OCI-LY1 (cell line): ENCODE data around the gene PFKL.

Experiments
- H2AFZ ChIP-seq: fragments of 200-600 bp; sonication (generic), shearing (Covaris generic); 2 replicates; pipeline ENCODE4 v1.6.0; 2014; ENCODE audit warnings: antibody characterized with exemption, mild to moderate bottlenecking, low read length
- H3F3A ChIP-seq: fragments of 200-600 bp; sonication (generic), shearing (Covaris generic); 2 replicates; pipeline ENCODE4 v1.6.0; 2014; ENCODE audit warnings: mild to moderate bottlenecking, antibody characterized with exemption, low read length, moderate library complexity; ENCODE audit not compliant: insufficient read depth
- H3K27ac ChIP-seq: fragments of 200-600 bp; sonication (generic); 2 replicates; pipeline ENCODE4 v1.5.1; 2014; ENCODE audit warnings: low read length, mixed run types, mild to moderate bottlenecking, low read depth; ENCODE audit not compliant: poor library complexity, severe bottlenecking
- H3K27me3 ChIP-seq: fragments of 200-600 bp; sonication (generic); 2 replicates; pipeline ENCODE4 v1.6.0; 2014; ENCODE audit warnings: antibody characterized with exemption, mild to moderate bottlenecking, low read length, moderate library complexity; ENCODE audit not compliant: insufficient read depth
- H3K36me3 ChIP-seq: fragments of 200-600 bp; sonication (generic); 2 replicates; pipeline ENCODE4 v1.6.1; 2014; ENCODE audit warnings: mild to moderate bottlenecking, antibody characterized with exemption, low read length, moderate library complexity, mixed read lengths; ENCODE audit not compliant: insufficient read depth
- H3K4me1 ChIP-seq: fragments of 200-600 bp; sonication (generic); 2 replicates; pipeline ENCODE4 v1.5.1; 2014; ENCODE audit warnings: mild to moderate bottlenecking, low read length, moderate library complexity; ENCODE audit not compliant: insufficient read depth, severe bottlenecking
- H3K4me2 ChIP-seq: fragments of 200-600 bp; sonication (generic), shearing (Covaris generic); 2 replicates; pipeline ENCODE4 v1.6.1; 2014; ENCODE audit warnings: low read length
- H3K4me3 ChIP-seq: fragments of 200-600 bp; sonication (generic); 2 replicates; pipeline ENCODE4 v1.5.1; 2014; ENCODE audit warnings: low read length, low read depth, mild to moderate bottlenecking, mixed read lengths; ENCODE audit not compliant: poor library complexity, severe bottlenecking
- H3K79me2 ChIP-seq: fragments of 200-600 bp; shearing (Covaris generic); 2 replicates; pipeline ENCODE4 v1.6.1; 2016; ENCODE audit warnings: mixed run types, low read length, mixed read lengths; ENCODE audit not compliant: insufficient read depth
- H3K9ac ChIP-seq: fragments of 200-600 bp; sonication (generic), shearing (Covaris generic); 2 replicates; pipeline ENCODE4 v1.6.1; 2014; ENCODE audit warnings: mild to moderate bottlenecking, low read length, mixed read lengths
- H3K9me2 ChIP-seq: fragments of 200-600 bp; sonication (generic), shearing (Covaris generic); 2 replicates; pipeline ENCODE4 v1.6.1; 2014; ENCODE audit warnings: low read depth, mild to moderate bottlenecking, low read length, mixed read lengths
- H3K9me3 ChIP-seq: fragments of 200-600 bp; shearing (Covaris generic); 2 replicates; pipeline ENCODE4 v1.6.1; 2014; ENCODE audit warnings: low read length, mixed read lengths
- H4K20me1 ChIP-seq: fragments of 200-600 bp; sonication (generic), shearing (Covaris generic); 2 replicates; pipeline ENCODE4 v1.6.0; 2016; ENCODE audit warnings: mild to moderate bottlenecking, low read length; ENCODE audit not compliant: insufficient read depth
- EZH2 ChIP-seq: fragments of 200-600 bp; sonication (generic), shearing (Covaris generic); IDR thresholded peaks from 2 replicates; pipeline ENCODE4 v1.8.0; 2017; ENCODE audit warnings: borderline replicate concordance, mixed run types, mild to moderate bottlenecking, antibody characterized with exemption, low read length, moderate library complexity, mixed read lengths
- TF ChIP-seq, protein P1 (sequence below): fragments of 200-600 bp; sonication (generic), shearing (Covaris generic); IDR thresholded peaks from 2 replicates; pipeline ENCODE4 v1.5.1; 2017; ENCODE audit warnings: mild to moderate bottlenecking, antibody characterized with exemption, low read length, moderate library complexity, mixed read lengths

PFKL gene

DNA sequence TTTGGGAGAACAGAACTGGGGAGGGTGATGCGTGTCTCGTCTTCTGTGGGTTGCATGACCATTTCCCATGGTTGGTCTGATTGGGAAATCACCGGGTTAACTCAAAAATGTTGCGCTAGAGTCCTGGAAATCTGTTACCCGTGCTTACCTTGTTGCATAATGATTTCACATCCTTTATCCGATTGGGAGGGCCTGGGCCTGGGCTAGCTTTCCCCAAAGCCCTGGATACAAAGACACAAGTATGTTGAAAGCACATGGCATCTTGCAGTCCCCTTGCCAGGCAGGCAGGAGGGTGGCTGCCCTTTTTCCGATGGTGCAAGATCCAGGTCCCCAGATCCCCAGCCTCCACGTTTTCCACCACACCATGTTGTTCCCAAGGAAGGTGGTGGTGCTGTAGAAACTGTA, 54.1 kb downstream of the PFKL start:
- no peaks in the 10 kb centered on the region for H3K79me2 ChIP-seq
- H3K4me2 ChIP-seq = no peak overlapping the region
- TF ChIP-seq EZH2 = no peak
- TF ChIP-seq, protein P1, sequence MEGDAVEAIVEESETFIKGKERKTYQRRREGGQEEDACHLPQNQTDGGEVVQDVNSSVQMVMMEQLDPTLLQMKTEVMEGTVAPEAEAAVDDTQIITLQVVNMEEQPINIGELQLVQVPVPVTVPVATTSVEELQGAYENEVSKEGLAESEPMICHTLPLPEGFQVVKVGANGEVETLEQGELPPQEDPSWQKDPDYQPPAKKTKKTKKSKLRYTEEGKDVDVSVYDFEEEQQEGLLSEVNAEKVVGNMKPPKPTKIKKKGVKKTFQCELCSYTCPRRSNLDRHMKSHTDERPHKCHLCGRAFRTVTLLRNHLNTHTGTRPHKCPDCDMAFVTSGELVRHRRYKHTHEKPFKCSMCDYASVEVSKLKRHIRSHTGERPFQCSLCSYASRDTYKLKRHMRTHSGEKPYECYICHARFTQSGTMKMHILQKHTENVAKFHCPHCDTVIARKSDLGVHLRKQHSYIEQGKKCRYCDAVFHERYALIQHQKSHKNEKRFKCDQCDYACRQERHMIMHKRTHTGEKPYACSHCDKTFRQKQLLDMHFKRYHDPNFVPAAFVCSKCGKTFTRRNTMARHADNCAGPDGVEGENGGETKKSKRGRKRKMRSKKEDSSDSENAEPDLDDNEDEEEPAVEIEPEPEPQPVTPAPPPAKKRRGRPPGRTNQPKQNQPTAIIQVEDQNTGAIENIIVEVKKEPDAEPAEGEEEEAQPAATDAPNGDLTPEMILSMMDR = no peak
- no peak overlapping the region for H3K27ac ChIP-seq
- H3F3A ChIP-seq = no peaks in the 10 kb centered on the region
- no peaks in the 10 kb centered on the region for H3K4me1 ChIP-seq
- H3K4me3 ChIP-seq = no peak overlapping the region
- no peaks in the 10 kb centered on the region for H3K36me3 ChIP-seq
- no peaks in the 10 kb centered on the region for H3K9me2 ChIP-seq
- H3K9me3 ChIP-seq = no peaks in the 10 kb centered on the region
- no peak overlapping the region for H3K9ac ChIP-seq
- H4K20me1 ChIP-seq = no peaks in the 10 kb centered on the region
- no peaks in the 10 kb centered on the region for H3K27me3 ChIP-seq
- no peak overlapping the region for H2AFZ ChIP-seq

DNA sequence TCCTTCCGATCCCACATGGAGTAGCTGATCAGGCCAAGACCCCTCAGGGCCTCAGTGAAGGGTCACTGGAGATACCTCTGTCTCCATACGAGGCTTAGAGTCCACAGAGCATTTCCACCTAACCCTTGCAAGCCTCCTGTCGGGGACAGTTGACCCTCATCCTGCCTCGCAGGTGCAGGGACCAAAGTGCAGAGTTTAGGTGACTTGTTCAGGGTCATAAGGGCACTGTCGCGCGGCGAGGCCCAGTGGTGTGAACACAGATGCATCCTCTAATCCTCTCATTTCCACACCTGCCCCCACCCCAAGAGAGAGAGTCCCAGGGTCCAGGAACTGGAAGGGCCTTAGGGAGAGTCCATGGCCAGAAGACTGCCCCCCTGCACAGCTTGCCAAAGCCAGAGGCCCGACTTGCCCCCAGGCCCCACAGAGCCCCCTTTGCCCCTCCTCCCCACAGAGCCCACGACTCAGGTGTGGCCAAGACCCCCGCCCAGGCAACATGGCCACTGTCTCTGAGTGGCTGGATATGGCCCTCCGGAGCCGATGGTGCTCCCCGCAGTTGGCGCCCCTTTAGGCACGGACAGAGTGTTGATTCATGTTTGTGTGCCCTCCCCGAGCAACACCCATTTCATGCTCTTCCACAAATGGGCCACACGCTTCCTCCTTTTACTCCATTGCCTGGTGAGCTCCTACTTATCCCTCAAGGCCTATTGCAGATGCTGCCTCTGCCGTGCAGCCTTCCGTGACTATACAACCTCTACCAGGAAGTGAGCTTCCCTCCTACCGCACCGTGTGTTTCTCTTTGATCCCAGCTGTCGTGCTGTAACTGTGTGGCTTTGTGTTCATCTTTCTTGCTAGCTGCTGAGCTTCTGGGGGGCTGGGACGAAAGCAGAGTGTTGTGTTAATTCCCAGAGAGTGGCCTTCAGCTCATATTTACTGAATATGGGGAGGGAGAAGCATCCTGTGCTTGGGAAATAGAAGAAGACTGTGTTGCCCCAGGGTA, 55.2 kb downstream of the PFKL start:
- Histone ChIP-seq H2AFZ (no peak overlapping the region), H3K9me2 (no peaks in the 10 kb centered on the region), H3K4me1 (no peaks in the 10 kb centered on the region), H3K27ac (no peak overlapping the region), H3K4me3 (no peak overlapping the region), H3K36me3 (no peaks in the 10 kb centered on the region), H4K20me1 (no peaks in the 10 kb centered on the region), H3K4me2 (no peak overlapping the region), H3F3A (no peaks in the 10 kb centered on the region), H3K27me3 (no peaks in the 10 kb centered on the region), H3K9ac (no peak overlapping the region), H3K9me3 (no peaks in the 10 kb centered on the region), H3K79me2 (no peaks in the 10 kb centered on the region)
- TF ChIP-seq EZH2 = no peak
- TF ChIP-seq, protein P1 = no peak

DNA sequence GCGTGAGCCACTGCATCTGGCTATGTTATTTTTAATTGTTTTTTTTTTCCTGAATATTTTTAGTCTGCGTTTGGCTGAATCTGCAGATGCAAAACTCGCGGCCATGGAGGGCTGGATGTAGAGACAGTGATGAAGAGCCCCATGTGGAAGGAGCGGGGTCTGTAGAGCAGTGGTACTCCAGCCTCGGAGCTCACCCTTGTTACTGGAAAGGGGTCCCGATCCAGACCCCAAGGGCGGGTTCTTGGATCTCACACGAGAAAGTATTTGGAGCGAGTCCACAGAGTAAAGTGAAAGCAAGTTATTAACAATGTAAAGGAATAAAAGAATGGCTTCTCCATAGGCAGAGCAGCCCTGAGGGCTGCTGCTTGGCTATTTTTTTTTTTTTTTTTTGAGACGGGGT, 56.3 kb downstream of the PFKL start:
- Histone ChIP-seq H2AFZ (no peak overlapping the region), H3K9me2 (no peaks in the 10 kb centered on the region), H3K4me1 (no peaks in the 10 kb centered on the region), H3F3A (no peaks in the 10 kb centered on the region), H3K4me3 (no peak overlapping the region), H4K20me1 (no peaks in the 10 kb centered on the region), H3K27me3 (no peaks in the 10 kb centered on the region), H3K36me3 (no peaks in the 10 kb centered on the region), H3K79me2 (no peaks in the 10 kb centered on the region), H3K9ac (no peak overlapping the region), H3K9me3 (no peaks in the 10 kb centered on the region), H3K27ac (no peak overlapping the region), H3K4me2 (no peak overlapping the region)
- TF ChIP-seq, protein P1 = no peak
- no peak for TF ChIP-seq EZH2
